Coronary artery (tissue), 2 donors: ENCODE measurements around the gene SMG6.

Experiments used
- DNase-seq: peaks from one replicate; pipeline ENCODE4 v3.0.0-alpha.2; 2017; ENCODE audit warnings: low spot score
- H3K27ac ChIP-seq, 2 donors: fragments of 200-600 bp; sonication (generic); one replicate each; pipeline ENCODE4 v1.5.1; 2016 to 2019
- H3K4me3 ChIP-seq: fragments of 200-600 bp; sonication (generic); 2 replicates; pipeline ENCODE4 v1.5.1; 2016; ENCODE audit warnings: mild to moderate bottlenecking, moderate library complexity
- CTCF ChIP-seq: fragments of 200-600 bp; sonication (generic); IDR thresholded peaks from one replicate; pipeline ENCODE4 v1.5.1; 2019; ENCODE audit warnings: antibody characterized with exemption

The SMG6 gene

DNA sequence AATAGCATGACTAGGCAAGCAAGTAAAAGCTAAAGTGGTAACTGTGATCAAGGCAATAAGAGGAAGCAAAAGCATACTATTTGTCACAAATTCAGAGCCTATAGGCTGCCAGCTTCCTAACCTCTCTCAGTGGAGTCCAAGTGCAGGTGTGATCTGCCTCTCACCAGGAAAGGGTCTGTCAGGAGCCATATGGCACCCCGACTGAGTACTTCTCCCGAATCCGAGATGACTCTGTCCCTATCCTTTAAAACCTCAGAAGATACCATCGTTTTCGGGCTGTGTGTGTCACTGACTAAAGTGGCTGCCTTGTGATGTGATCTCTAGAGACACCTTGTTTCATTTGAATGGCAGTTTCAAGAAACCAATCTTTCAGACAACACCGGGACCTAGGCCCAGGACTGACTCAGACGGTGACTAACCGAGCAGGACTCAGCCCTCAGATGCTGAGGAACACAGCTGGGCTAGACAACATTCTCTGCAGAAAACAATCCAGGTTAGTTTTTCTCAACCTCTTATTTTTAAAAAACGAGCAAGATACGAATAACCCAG lies 63.6 kb downstream of the SMG6 start:
- TF ChIP-seq CTCF: no peak
- peak overlapping the region; percentile 1 for H3K4me3 ChIP-seq

GRCh38 chr17:2239170-2239551 lies 64.4 kb downstream of the SMG6 start:
- DNase-seq: no peak
- no peak for TF ChIP-seq CTCF
- H3K27ac ChIP-seq: peak overlapping the region; percentile 65 to 77
- H3K4me3 ChIP-seq: no peak overlapping the region

More for the DNA sequence above, 63.6 kb downstream of the SMG6 start:
- DNase-seq: no peak
- peak overlapping the region; percentile 49 to 89 for H3K27ac ChIP-seq

GRCh38 chr17:2238432-2239169 lies 65.0 kb downstream of the SMG6 start:
- DNase-seq: no peak
- H3K4me3 ChIP-seq: peak overlapping the region; percentile 37
- no peak for TF ChIP-seq CTCF
- H3K27ac ChIP-seq: peak overlapping the region; percentile 65 to 77

- H3K27ac ChIP-seq: peak overlapping the region; percentile 65 to 77
- peak overlapping the region; percentile 37 for H3K4me3 ChIP-seq
- no peak for TF ChIP-seq CTCF
- no peak for DNase-seq
Observed at GRCh38 chr17:2237950-2238349, 65.6 kb downstream of the SMG6 start.

DNA sequence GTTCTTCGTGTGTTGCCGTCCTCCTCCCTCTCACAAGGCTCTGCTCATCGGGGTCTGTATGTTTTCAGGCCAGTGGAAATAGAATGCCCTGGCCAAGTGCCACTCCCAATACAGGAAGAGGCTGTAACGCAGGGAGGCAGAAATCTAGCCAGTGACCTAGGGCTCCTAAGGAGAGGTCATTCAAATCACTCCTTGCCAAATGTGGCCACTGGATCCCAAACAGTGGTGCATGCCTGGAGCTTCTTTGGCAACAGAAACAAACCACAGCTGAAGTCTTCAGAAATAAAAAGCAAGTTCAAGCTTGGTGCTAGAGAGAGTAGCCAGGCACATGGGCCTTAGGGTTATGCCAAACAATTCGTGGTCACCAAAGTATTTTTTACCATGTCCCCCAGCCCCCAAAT lies 66.1 kb downstream of the SMG6 start:
- DNase-seq: no peak
- H3K27ac ChIP-seq: peak overlapping the region; percentile 65 to 77
- no peak for TF ChIP-seq CTCF
- H3K4me3 ChIP-seq: peak overlapping the region; percentile 37

- H3K4me3 ChIP-seq: peak overlapping the region; percentile 31
- no peak for TF ChIP-seq CTCF
- DNase-seq: no peak
- peak overlapping the region; percentile 28 to 84 for H3K27ac ChIP-seq
Observed at GRCh38 chr17:2235792-2236366, 67.7 kb downstream of the SMG6 start.

DNA sequence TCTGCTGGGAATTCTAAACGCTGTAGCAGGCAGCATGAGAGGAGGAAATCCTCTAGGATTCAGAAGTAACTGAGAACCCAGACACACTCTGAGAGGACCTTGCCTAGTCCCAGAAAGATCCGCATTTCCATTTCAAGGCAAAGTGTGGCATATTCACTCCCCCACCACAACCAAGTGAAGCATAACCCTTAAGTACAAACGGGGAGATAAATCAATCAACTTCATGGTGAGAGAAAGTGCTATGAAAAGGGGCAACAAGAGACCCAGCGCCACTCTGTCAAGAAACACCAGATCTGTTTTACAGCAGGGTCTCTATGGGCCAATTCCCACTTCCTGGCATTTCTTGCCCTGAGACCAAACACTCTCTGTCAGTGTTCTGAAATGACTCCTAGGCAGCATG lies 68.3 kb downstream of the SMG6 start:
- no peak for DNase-seq
- peak overlapping the region; percentile 31 for H3K4me3 ChIP-seq
- H3K27ac ChIP-seq: peak overlapping the region; percentile 28 to 84
- no peak for TF ChIP-seq CTCF
